RWPE1 (cell line): Measurements from ENCODE around the gene PRAF2.

ENCODE experiments used
- CTCF ChIA-PET: fragments of 350-600 bp; sonication (Branson Sonifier 250); formaldehyde crosslinking; extraction: SDS; loops from one replicate; lab custom pipeline; 2021; lab: Yijun Ruan, JAX
- POLR2A ChIA-PET: fragments of 400-600 bp; formaldehyde crosslinking; extraction: SDS; loops from one replicate; lab custom pipeline; 2020; ENCODE audit warnings: antibody characterized with exemption; ENCODE audit not compliant: low non-redundant PET; lab: Yijun Ruan, JAX
- DNase-seq: peaks from one replicate; pipeline ENCODE4 v3.0.0; 2012; ENCODE audit warnings: low spot score
- H3K27ac ChIP-seq: fragments of 450-650 bp; 2 replicates; pipeline ENCODE4 v1.5.1; 2017
- TF ChIP-seq, protein P1 (sequence below): fragments of 450-650 bp; conservative IDR thresholded peaks from 2 replicates; pipeline ENCODE4 v1.5.1; 2017; ENCODE audit warnings: low read depth, mild to moderate bottlenecking

Gene PRAF2

DNA sequence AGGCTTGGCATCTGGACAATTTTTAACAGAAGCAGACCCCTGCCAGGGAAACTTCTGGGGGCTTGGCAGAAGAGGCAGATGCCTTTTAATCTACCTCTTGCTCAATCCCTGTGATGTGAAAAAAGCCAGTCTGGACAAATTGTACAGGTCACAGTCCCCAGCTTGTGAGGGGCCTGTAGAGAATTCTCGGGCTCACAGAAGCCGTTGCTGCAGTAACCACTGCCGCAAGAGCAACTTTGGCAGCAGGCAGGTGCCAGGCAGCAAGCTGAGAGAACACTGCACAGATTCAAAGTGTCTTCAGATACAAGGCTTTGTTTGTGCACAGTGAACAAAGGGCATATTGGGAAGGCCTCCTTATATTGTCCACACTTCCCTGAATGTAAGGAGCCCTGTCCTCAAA lies 38.0 kb upstream of the PRAF2 start:
- ChIA-PET CTCF (no interaction called here), POLR2A (no interaction called here)
- H3K27ac ChIP-seq: no peak overlapping the region
- no peak for DNase-seq
- TF ChIP-seq, protein P1, sequence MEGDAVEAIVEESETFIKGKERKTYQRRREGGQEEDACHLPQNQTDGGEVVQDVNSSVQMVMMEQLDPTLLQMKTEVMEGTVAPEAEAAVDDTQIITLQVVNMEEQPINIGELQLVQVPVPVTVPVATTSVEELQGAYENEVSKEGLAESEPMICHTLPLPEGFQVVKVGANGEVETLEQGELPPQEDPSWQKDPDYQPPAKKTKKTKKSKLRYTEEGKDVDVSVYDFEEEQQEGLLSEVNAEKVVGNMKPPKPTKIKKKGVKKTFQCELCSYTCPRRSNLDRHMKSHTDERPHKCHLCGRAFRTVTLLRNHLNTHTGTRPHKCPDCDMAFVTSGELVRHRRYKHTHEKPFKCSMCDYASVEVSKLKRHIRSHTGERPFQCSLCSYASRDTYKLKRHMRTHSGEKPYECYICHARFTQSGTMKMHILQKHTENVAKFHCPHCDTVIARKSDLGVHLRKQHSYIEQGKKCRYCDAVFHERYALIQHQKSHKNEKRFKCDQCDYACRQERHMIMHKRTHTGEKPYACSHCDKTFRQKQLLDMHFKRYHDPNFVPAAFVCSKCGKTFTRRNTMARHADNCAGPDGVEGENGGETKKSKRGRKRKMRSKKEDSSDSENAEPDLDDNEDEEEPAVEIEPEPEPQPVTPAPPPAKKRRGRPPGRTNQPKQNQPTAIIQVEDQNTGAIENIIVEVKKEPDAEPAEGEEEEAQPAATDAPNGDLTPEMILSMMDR: no peak

DNA sequence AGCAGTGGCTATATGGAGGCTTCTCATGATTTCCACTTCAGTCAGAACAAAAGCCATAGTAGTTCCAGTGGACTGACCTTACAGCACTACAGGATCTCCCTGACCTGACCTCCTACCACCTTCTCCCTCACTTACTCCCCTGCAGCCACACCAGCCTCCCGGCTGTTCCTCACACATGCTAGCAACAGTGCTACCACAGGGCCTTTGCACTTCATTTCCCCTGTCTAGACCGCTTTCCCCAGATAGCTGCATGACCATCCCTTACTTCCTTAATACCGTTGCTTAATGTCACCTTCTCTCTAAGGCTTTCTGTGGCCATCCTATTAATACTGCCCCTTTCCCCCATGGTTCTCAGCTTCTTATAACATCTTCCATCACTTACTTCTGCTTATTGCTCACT lies 36.6 kb upstream of the PRAF2 start:
- ChIA-PET POLR2A (no interaction called here), CTCF (no interaction called here)
- TF ChIP-seq, protein P1: no peak
- no peak overlapping the region for H3K27ac ChIP-seq
- DNase-seq: no peak

DNA sequence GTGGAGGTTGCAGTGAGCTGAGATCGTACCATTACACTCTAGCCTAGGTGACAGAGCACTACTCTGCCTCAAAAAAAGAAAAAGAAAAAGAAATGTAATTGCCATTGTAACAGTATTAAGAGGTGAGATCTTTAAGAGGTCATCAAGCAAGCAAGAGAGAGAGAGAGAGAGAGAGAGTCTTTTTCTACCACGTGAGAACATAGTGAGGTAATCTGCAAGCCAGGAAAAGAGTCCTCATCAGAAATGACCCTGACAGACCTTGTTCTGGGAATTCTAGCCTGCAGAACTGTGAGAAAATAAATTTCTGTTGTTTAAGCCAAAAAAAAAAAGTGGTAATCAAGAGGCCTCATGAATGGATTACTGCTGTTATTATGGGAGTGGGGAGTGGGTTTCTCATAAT lies 34.8 kb upstream of the PRAF2 start:
- ChIA-PET CTCF (no interaction called here), POLR2A (no interaction called here)
- DNase-seq: no peak
- no peak overlapping the region for H3K27ac ChIP-seq
- TF ChIP-seq, protein P1: no peak

DNA sequence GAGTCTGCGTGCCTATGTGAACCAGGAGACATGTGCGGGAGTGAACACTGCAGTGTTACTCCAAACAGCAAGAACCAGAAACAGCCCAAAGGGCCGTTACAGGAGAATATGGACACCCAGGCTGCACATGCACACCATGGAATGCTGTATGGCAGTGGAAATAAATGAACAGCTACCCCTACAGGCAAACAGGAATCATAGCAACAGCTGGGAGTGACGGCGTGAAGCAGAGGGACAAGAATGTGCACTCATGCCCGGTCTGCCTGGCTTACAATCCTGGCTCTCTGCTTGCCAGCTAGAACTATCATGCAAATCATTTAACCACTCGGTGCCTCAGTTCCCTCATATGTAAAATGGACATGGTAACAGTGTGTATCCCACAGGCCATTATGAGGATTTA lies 33.1 kb upstream of the PRAF2 start:
- ChIA-PET CTCF (interaction anchor here (0.6 kb wide), 1 partner anchor 152 kb away, joined by 3 read pairs; no protein-coding TSS in a partner anchor), POLR2A (no interaction called here)
- TF ChIP-seq, protein P1: peak; percentile 21; the same call in 1 of the 2 replicates
- no peak overlapping the region for H3K27ac ChIP-seq
- no peak for DNase-seq

DNA sequence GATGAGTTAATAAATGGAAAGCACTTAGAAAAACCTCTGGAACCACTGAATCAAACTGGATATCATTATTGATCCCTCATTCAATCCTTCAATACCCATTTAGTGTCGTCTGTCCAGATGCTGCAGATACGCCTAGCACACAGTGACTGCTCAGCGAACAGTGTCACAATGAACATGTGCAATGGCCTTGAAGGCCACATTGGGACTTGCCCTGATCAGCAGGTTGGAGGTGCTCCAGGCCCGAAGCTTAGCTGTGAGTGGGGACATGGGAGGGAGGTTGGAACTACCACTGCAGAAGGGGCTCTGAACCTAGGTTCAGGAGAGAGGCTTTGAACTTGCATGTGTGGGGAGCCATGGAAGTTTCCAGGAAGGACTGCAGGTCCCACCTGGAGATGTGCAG lies 32.5 kb upstream of the PRAF2 start:
- POLR2A ChIA-PET: no interaction called here
- TF ChIP-seq, protein P1: no peak
- DNase-seq: no peak
- no peak overlapping the region for H3K27ac ChIP-seq
- CTCF ChIA-PET: no interaction called here

DNA sequence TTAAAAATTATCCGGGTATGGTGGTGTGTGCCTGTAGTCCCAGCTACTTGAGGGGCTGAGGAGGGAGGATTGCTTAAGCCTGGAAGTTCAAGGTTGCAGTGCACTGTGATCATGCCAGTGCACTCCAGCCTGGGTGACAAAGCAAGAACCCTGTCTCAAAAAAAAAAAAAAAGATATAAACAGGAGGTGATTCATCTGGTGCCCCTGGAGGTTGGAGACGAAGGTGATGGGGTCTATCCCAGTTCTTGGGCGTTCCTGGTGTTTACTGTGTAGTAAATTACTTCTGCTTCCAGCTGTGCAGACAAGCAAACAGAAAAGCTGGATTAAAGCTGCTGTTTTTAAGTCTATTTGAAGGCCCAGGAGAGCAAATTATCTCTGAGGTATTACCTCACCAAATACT lies 29.8 kb upstream of the PRAF2 start:
- ChIA-PET POLR2A (no interaction called here), CTCF (no interaction called here)
- TF ChIP-seq, protein P1: no peak
- peak overlapping the region; percentile 83; the same call in 1 of the 2 replicates for H3K27ac ChIP-seq
- DNase-seq: no peak

DNA sequence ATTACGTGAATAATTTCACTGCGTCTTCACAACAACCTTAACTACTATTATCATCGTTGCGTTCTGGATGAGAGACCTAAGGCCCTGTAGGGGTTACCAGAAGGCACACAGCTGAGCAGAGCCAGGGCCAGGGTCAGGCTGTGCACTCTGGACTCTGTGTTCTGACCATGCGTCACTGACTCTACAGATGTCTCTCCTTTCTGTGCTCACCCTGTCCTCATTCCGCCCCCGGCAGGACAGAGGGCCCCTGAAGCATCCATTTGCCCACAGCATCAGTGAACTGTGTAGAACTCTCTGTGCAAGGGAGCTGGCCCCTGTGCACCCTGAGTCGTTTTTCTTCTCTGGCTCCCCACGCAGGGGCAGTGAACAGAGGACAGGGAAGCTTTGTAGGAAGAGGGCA lies 28.4 kb upstream of the PRAF2 start:
- ChIA-PET CTCF (interaction anchor here (0.9 kb wide), 1 partner anchor 64 kb away, joined by 3 read pairs; no protein-coding TSS in a partner anchor), POLR2A (no interaction called here)
- TF ChIP-seq, protein P1: no peak
- H3K27ac ChIP-seq: peak overlapping the region; percentile 83
- DNase-seq: no peak
